ENCODE results near the gene COX7A2. TPM values are rescaled to one million over a fixed set of nuclear protein-coding genes. Genes with fewer than 3 reads are reported as not detected.
A peak's percentile ranks its signal among the peaks of the same experiment; 100 is the strongest.

COX7A2 gene
- total and polyA plus RNA-seq, 7 experiments from 2014 or later: 159 to 969 (median 186) TPM

- Histone ChIP-seq H3K9me3 (ENCODE audit: control insufficient read depth in 2 of 3, low read length in 3 of 3) (no peaks in the 10 kb centered on the region), H3K4me1 (ENCODE audit: control insufficient read depth in 2 of 2, insufficient read depth in 2 of 2, low read length in 2 of 2) (peaks cover 12 to 26% of the 10 kb centered on the region in 2 donors), H3K27ac (ENCODE audit: low read depth, low read length) (no peak overlapping the region), H3K36me3 (ENCODE audit: control insufficient read depth in 2 of 3, insufficient read depth in 3 of 3, low read length in 3 of 3) (peaks cover 0 to 13% (median 0%) of the 10 kb centered on the region in 3 experiments), H3K27me3 (ENCODE audit: control insufficient read depth in 2 of 2, insufficient read depth in 2 of 2, low read length in 2 of 2) (no peaks in the 10 kb centered on the region), H3K4me3 (ENCODE audit: low read length) (no peak overlapping the region)
- peaks cover 0 to 10% (median 0%) of the 10 kb centered on the region in 11 donors for H3K9me3 Mint-ChIP-seq
- DNase-seq (no peak), ATAC-seq (peak; percentile 37)
- H3K27me3 Mint-ChIP-seq: no peaks in the 10 kb centered on the region
- POLR2A ChIA-PET: interaction anchor here (1.2 to 1.3 kb wide), 2 partner anchors 9 to 32 kb away, joined by 5 read pairs; partner anchors contain the start of genes COX7A2 and TMEM30A
- peaks cover 52 to 91% (median 69%) of the 10 kb centered on the region in 7 donors for H3K4me1 Mint-ChIP-seq
- H3K27ac Mint-ChIP-seq: peak overlapping the region in 8 of 9 donors; percentile 2 to 76 (median 15)
- peak overlapping the region in 3 of 10 donors; percentile 1 to 37 (median 23) for H3K4me3 Mint-ChIP-seq
- intact Hi-C loops (cut with micrococcal nuclease): no loop called here
- peaks cover 13 to 66% (median 30%) of the 10 kb centered on the region in 5 donors for H3K36me3 Mint-ChIP-seq
- CTCF ChIA-PET: no interaction called here
Observed at GRCh38 chr6:75275067-75275466, 31.5 kb upstream of the COX7A2 start.

DNA sequence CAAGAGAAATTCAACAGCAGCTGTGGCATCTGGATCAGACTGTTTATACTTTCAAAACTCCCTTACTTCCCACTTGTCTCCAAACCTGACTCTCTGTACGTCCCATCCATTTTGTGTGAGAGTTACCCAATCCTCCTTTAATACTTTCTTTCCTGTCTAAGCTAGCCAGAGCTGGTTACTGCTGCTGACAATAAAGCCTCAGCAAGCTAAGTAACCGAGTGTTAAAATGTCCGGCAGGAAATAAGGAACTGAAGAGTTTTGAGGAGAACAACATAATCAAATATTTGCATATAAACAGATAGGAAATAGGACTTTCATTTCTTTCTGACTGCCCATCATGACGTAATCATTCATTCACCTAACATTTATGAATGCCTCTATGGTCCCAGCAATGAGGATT, 29.4 kb upstream of the COX7A2 start:
- H3K27ac Mint-ChIP-seq: peak overlapping the region in 1 of 9 donors; percentile 44
- no peak overlapping the region for H3K27ac ChIP-seq (ENCODE audit: low read depth, low read length)
- H3K27me3 Mint-ChIP-seq: no peaks in the 10 kb centered on the region
- CTCF ChIA-PET: interaction anchor here (0.7 kb wide), 1 partner anchor 35 kb away, joined by 3 read pairs; no protein-coding TSS in a partner anchor
- H3K4me1 Mint-ChIP-seq: peaks cover 31 to 84% (median 82%) of the 10 kb centered on the region in 7 donors
- no peak for DNase-seq
- H3K4me3 ChIP-seq (ENCODE audit: low read length): no peak overlapping the region
- peak; percentile 40 for ATAC-seq
- no peaks in the 10 kb centered on the region for H3K27me3 ChIP-seq (ENCODE audit: control insufficient read depth in 2 of 2, insufficient read depth in 2 of 2, low read length in 2 of 2)
- peaks cover 5 to 60% (median 30%) of the 10 kb centered on the region in 5 donors for H3K36me3 Mint-ChIP-seq
- intact Hi-C loops (cut with micrococcal nuclease): no loop called here
- H3K9me3 Mint-ChIP-seq: peaks cover 0 to 10% (median 0%) of the 10 kb centered on the region in 11 donors
- peaks cover 12 to 16% of the 10 kb centered on the region in 2 donors for H3K4me1 ChIP-seq (ENCODE audit: control insufficient read depth in 2 of 2, insufficient read depth in 2 of 2, low read length in 2 of 2)
- no peak overlapping the region for H3K4me3 Mint-ChIP-seq
- H3K36me3 ChIP-seq (ENCODE audit: control insufficient read depth in 2 of 3, insufficient read depth in 3 of 3, low read length in 3 of 3): peaks cover 0 to 13% (median 0%) of the 10 kb centered on the region in 3 experiments
- H3K9me3 ChIP-seq (ENCODE audit: control insufficient read depth in 2 of 3, low read length in 3 of 3): no peaks in the 10 kb centered on the region
- POLR2A ChIA-PET: no interaction called here

- H3K36me3 Mint-ChIP-seq: peaks cover 5 to 60% (median 30%) of the 10 kb centered on the region in 5 donors
- ATAC-seq (no peak), DNase-seq (no peak)
- H3K4me3 Mint-ChIP-seq: peak overlapping the region in 3 of 10 donors; percentile 4 to 17 (median 16)
- no peaks in the 10 kb centered on the region for H3K9me3 ChIP-seq (ENCODE audit: control insufficient read depth in 2 of 3, low read length in 3 of 3)
- H3K27me3 Mint-ChIP-seq: no peaks in the 10 kb centered on the region
- H3K27ac ChIP-seq (ENCODE audit: low read depth, low read length): no peak overlapping the region
- H3K27me3 ChIP-seq (ENCODE audit: control insufficient read depth in 2 of 2, insufficient read depth in 2 of 2, low read length in 2 of 2): no peaks in the 10 kb centered on the region
- CTCF ChIA-PET: no interaction called here
- intact Hi-C loops (cut with micrococcal nuclease): loop anchor here in 1 of 2 donors (1.0 kb wide), 1 partner anchor 9 kb away; no protein-coding TSS in a partner anchor
- H3K9me3 Mint-ChIP-seq: peaks cover 0 to 10% (median 0%) of the 10 kb centered on the region in 11 donors
- H3K27ac Mint-ChIP-seq: peak overlapping the region in 4 of 9 donors; percentile 15 to 57 (median 38)
- peaks cover 0 to 13% (median 0%) of the 10 kb centered on the region in 3 experiments for H3K36me3 ChIP-seq (ENCODE audit: control insufficient read depth in 2 of 3, insufficient read depth in 3 of 3, low read length in 3 of 3)
- H3K4me1 Mint-ChIP-seq: peaks cover 30 to 89% (median 85%) of the 10 kb centered on the region in 7 donors
- H3K4me1 ChIP-seq (ENCODE audit: control insufficient read depth in 2 of 2, insufficient read depth in 2 of 2, low read length in 2 of 2): peaks cover 12 to 16% of the 10 kb centered on the region in 2 donors
- POLR2A ChIA-PET: interaction anchor here (0.6 to 0.8 kb wide), 2 partner anchors 9 to 325 kb away, joined by 3 read pairs; no protein-coding TSS in a partner anchor
- no peak overlapping the region for H3K4me3 ChIP-seq (ENCODE audit: low read length)
Observed at GRCh38 chr6:75272145-75272840, 28.7 kb upstream of the COX7A2 start.

DNA sequence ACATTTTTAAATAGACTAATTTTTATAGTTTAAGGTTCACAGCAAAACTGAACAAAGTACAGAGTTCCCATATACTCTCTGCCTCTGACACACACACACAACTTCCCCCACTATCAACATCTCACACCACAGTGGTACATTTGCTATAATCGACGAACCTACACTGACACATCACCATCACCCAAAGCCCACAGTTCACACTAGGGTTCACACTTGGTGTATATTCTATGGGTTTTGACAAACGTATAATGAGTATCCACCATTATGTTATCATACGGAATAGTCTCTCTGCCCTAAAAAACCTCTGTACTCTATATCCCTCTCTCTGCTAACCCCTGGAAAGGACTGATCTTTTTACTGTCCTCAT, 25.4 kb upstream of the COX7A2 start:
- ATAC-seq: peak; percentile 40
- CTCF ChIA-PET: no interaction called here
- intact Hi-C loops (cut with micrococcal nuclease): no loop called here

GRCh38 chr6:75268121-75268987, 24.8 kb upstream of the COX7A2 start:
- Histone ChIP-seq H3K4me1 (ENCODE audit: control insufficient read depth in 2 of 2, insufficient read depth in 2 of 2, low read length in 2 of 2) (peaks cover 0 to 6% of the 10 kb centered on the region in 2 donors), H3K27me3 (ENCODE audit: control insufficient read depth in 2 of 2, insufficient read depth in 2 of 2, low read length in 2 of 2) (no peaks in the 10 kb centered on the region), H3K27ac (ENCODE audit: low read depth, low read length) (no peak overlapping the region), H3K36me3 (ENCODE audit: control insufficient read depth in 2 of 3, insufficient read depth in 3 of 3, low read length in 3 of 3) (peaks cover 0 to 21% (median 0%) of the 10 kb centered on the region in 3 experiments), H3K4me3 (ENCODE audit: low read length) (no peak overlapping the region), H3K9me3 (ENCODE audit: control insufficient read depth in 2 of 3, low read length in 3 of 3) (no peaks in the 10 kb centered on the region)
- H3K4me1 Mint-ChIP-seq: peaks cover 0 to 61% (median 53%) of the 10 kb centered on the region in 7 donors
- peak overlapping the region in 5 of 9 donors; percentile 0 to 76 (median 47) for H3K27ac Mint-ChIP-seq
- ChIA-PET CTCF (interaction anchor here (0.9 to 2.5 kb wide), 4 partner anchors 11 to 59 kb away, joined by 3 to 12 read pairs (median 6); partner anchors contain the start of gene TMEM30A), POLR2A (no interaction called here)
- H3K36me3 Mint-ChIP-seq: peaks cover 5 to 33% (median 16%) of the 10 kb centered on the region in 5 donors
- ATAC-seq (no peak), DNase-seq (no peak)
- peaks cover 0 to 6% (median 0%) of the 10 kb centered on the region in 11 donors for H3K9me3 Mint-ChIP-seq
- intact Hi-C loops (cut with micrococcal nuclease): no loop called here
- no peak overlapping the region for H3K4me3 Mint-ChIP-seq
- no peaks in the 10 kb centered on the region for H3K27me3 Mint-ChIP-seq

More for the DNA sequence above, 25.4 kb upstream of the COX7A2 start:
- POLR2A ChIA-PET: interaction anchor here (1.0 kb wide), 1 partner anchor 25 kb away, joined by 4 read pairs; the partner anchor contains the start of gene COX7A2
- H3K4me3 ChIP-seq (ENCODE audit: low read length): no peak overlapping the region
- no peaks in the 10 kb centered on the region for H3K9me3 ChIP-seq (ENCODE audit: control insufficient read depth in 2 of 3, low read length in 3 of 3)
- H3K36me3 Mint-ChIP-seq: peaks cover 5 to 36% (median 16%) of the 10 kb centered on the region in 5 donors
- H3K27ac ChIP-seq (ENCODE audit: low read depth, low read length): no peak overlapping the region
- H3K27ac Mint-ChIP-seq: peak overlapping the region in 5 of 9 donors; percentile 0 to 76 (median 20)
- H3K4me3 Mint-ChIP-seq: no peak overlapping the region
- H3K36me3 ChIP-seq (ENCODE audit: control insufficient read depth in 2 of 3, insufficient read depth in 3 of 3, low read length in 3 of 3): peaks cover 0 to 16% (median 0%) of the 10 kb centered on the region in 3 experiments
- no peaks in the 10 kb centered on the region for H3K27me3 ChIP-seq (ENCODE audit: control insufficient read depth in 2 of 2, insufficient read depth in 2 of 2, low read length in 2 of 2)
- H3K4me1 Mint-ChIP-seq: peaks cover 4 to 66% (median 57%) of the 10 kb centered on the region in 7 donors
- no peak for DNase-seq
- H3K9me3 Mint-ChIP-seq: peaks cover 0 to 6% (median 0%) of the 10 kb centered on the region in 11 donors
- no peaks in the 10 kb centered on the region for H3K27me3 Mint-ChIP-seq
- H3K4me1 ChIP-seq (ENCODE audit: control insufficient read depth in 2 of 2, insufficient read depth in 2 of 2, low read length in 2 of 2): peaks cover 0 to 6% of the 10 kb centered on the region in 2 donors

DNA sequence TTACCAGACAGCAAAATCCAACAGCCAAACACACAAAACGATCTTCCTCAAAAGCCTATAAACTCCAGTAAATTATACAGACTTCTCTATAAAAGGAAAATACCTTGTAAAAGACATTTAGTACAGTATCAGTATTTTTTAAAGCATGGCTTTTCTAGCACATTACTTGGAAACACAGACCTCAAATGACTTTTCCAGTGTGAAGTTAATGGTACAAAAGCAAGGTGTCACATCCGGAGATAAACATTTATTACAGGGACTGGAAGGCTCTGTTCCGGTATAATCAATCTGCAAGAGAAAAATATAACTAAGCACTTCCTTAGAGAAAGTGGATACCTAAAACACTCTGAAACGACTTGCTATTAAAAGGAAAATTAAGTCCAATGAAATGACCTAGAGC, 23.9 kb upstream of the COX7A2 start:
- peaks cover 0 to 24% (median 0%) of the 10 kb centered on the region in 3 experiments for H3K36me3 ChIP-seq (ENCODE audit: control insufficient read depth in 2 of 3, insufficient read depth in 3 of 3, low read length in 3 of 3)
- H3K27ac Mint-ChIP-seq: peak overlapping the region in 3 of 9 donors; percentile 21 to 62 (median 53)
- no peak overlapping the region for H3K27ac ChIP-seq (ENCODE audit: low read depth, low read length)
- H3K9me3 Mint-ChIP-seq: no peaks in the 10 kb centered on the region
- CTCF ChIA-PET: interaction anchor here (0.5 to 2.5 kb wide), 6 partner anchors 10 to 1755 kb away, joined by 3 to 12 read pairs (median 5); partner anchors contain the start of gene TMEM30A
- H3K36me3 Mint-ChIP-seq: peaks cover 5 to 31% (median 16%) of the 10 kb centered on the region in 5 donors
- no peaks in the 10 kb centered on the region for H3K27me3 Mint-ChIP-seq
- POLR2A ChIA-PET: no interaction called here
- ATAC-seq: no peak
- peak overlapping the region in 1 of 10 donors; percentile 36 for H3K4me3 Mint-ChIP-seq
- H3K27me3 ChIP-seq (ENCODE audit: control insufficient read depth in 2 of 2, insufficient read depth in 2 of 2, low read length in 2 of 2): no peaks in the 10 kb centered on the region
- no peak overlapping the region for H3K4me3 ChIP-seq (ENCODE audit: low read length)
- peaks cover 0 to 6% of the 10 kb centered on the region in 2 donors for H3K4me1 ChIP-seq (ENCODE audit: control insufficient read depth in 2 of 2, insufficient read depth in 2 of 2, low read length in 2 of 2)
- no peak for DNase-seq
- H3K9me3 ChIP-seq (ENCODE audit: control insufficient read depth in 2 of 3, low read length in 3 of 3): no peaks in the 10 kb centered on the region
- peaks cover 0 to 59% (median 48%) of the 10 kb centered on the region in 7 donors for H3K4me1 Mint-ChIP-seq
- intact Hi-C loops (cut with micrococcal nuclease): loop anchor here in 1 of 2 donors (2.0 kb wide), 2 partner anchors 15 to 17 kb away; partner anchors contain the start of gene TMEM30A
